ENCODE data around the gene RBBP8NL. TPM values are rescaled to one million over a fixed set of nuclear protein-coding genes. Genes with fewer than 3 reads are reported as not detected.

RBBP8NL gene
- total and polyA plus RNA-seq, 2 experiments from 2014 or later, result 0.10 to 1.1 TPM

DNA sequence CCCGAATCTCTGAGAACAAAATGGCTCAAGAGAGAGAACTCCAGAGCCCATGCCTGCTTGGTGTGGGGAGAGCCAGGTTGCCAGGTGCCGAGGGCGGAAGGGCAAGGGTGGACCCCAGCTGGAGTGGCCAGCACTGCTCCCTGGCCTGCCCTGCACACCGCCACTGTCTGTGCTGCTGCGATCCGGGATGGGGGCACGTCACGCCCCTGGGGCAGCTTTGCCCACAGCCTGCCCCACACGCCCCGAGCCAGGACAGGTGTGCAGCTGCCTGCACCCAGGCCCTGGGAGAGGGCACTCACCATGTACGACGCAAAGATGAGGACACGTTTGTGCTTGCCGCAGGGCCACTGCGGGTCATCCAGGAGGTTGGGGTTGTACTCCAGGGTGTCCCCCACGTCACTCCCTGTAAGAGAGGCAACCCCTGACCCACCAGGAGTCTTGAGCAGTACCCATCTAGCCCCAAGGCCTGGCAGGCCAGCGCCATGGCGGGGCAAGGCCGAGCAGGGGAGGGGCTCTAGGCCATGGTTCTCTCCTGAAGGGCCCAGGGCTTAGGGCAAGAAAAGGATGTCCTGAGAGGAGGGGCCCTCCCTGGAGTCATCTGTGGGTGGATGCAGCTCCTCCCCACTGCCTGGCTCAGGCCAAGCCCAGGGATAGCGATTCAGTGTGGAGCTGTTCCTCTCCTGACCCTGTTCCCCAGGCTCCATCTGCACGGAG lies 34.6 kb downstream of the RBBP8NL start:
- H4K20me1 ChIP-seq (replicated peaks; ENCODE audit: insufficient read depth), result peaks cover 14% of the 10 kb centered on the region
- H2AFZ ChIP-seq, result no peak overlapping the region
- no peaks in the 10 kb centered on the region for H3K27me3 ChIP-seq (ENCODE audit: insufficient read depth)
- no peak overlapping the region for H3K4me2 ChIP-seq
- peaks cover 30% of the 10 kb centered on the region for H3F3A ChIP-seq (replicated peaks; ENCODE audit: low read depth)
- H3K4me3 Mint-ChIP-seq, result no peak overlapping the region
- H3K36me3 ChIP-seq (ENCODE audit: insufficient read depth), result peaks cover 11% of the 10 kb centered on the region
- no peak overlapping the region for H3K27ac Mint-ChIP-seq
- no peak overlapping the region for H3K27ac ChIP-seq (ENCODE audit: low read depth)
- H3K4me1 ChIP-seq (ENCODE audit: insufficient read depth), result peaks cover 1% of the 10 kb centered on the region; the same call in 1 of the 2 replicates
- peaks cover 24% of the 10 kb centered on the region for H3K27me3 Mint-ChIP-seq (ENCODE audit: insufficient read depth, low read depth, poor library complexity)
- no peaks in the 10 kb centered on the region for H3K9me2 ChIP-seq (ENCODE audit: insufficient read depth)
- peaks cover 33% of the 10 kb centered on the region for H3K36me3 Mint-ChIP-seq (ENCODE audit: low read depth)
- H3K9me3 Mint-ChIP-seq, result no peaks in the 10 kb centered on the region
- no peak for TF ChIP-seq CREB1 (CRISPR knock-in tag; IDR thresholded peaks at IDR 0.05; ENCODE audit: low read depth)
- TF ChIP-seq, protein P1, sequence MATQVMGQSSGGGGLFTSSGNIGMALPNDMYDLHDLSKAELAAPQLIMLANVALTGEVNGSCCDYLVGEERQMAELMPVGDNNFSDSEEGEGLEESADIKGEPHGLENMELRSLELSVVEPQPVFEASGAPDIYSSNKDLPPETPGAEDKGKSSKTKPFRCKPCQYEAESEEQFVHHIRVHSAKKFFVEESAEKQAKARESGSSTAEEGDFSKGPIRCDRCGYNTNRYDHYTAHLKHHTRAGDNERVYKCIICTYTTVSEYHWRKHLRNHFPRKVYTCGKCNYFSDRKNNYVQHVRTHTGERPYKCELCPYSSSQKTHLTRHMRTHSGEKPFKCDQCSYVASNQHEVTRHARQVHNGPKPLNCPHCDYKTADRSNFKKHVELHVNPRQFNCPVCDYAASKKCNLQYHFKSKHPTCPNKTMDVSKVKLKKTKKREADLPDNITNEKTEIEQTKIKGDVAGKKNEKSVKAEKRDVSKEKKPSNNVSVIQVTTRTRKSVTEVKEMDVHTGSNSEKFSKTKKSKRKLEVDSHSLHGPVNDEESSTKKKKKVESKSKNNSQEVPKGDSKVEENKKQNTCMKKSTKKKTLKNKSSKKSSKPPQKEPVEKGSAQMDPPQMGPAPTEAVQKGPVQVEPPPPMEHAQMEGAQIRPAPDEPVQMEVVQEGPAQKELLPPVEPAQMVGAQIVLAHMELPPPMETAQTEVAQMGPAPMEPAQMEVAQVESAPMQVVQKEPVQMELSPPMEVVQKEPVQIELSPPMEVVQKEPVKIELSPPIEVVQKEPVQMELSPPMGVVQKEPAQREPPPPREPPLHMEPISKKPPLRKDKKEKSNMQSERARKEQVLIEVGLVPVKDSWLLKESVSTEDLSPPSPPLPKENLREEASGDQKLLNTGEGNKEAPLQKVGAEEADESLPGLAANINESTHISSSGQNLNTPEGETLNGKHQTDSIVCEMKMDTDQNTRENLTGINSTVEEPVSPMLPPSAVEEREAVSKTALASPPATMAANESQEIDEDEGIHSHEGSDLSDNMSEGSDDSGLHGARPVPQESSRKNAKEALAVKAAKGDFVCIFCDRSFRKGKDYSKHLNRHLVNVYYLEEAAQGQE (IDR thresholded peaks at IDR 0.05; ENCODE audit: unreplicated experiment), result no peak
- no peak for TF ChIP-seq EZH2 (IDR thresholded peaks at IDR 0.05; ENCODE audit: low read depth, unreplicated experiment)
- TF ChIP-seq, protein P2, sequence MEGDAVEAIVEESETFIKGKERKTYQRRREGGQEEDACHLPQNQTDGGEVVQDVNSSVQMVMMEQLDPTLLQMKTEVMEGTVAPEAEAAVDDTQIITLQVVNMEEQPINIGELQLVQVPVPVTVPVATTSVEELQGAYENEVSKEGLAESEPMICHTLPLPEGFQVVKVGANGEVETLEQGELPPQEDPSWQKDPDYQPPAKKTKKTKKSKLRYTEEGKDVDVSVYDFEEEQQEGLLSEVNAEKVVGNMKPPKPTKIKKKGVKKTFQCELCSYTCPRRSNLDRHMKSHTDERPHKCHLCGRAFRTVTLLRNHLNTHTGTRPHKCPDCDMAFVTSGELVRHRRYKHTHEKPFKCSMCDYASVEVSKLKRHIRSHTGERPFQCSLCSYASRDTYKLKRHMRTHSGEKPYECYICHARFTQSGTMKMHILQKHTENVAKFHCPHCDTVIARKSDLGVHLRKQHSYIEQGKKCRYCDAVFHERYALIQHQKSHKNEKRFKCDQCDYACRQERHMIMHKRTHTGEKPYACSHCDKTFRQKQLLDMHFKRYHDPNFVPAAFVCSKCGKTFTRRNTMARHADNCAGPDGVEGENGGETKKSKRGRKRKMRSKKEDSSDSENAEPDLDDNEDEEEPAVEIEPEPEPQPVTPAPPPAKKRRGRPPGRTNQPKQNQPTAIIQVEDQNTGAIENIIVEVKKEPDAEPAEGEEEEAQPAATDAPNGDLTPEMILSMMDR (conservative IDR thresholded peaks at IDR 0.05; ENCODE audit: low read depth in 2 of 2), result no peak
- TF ChIP-seq, protein P3, sequence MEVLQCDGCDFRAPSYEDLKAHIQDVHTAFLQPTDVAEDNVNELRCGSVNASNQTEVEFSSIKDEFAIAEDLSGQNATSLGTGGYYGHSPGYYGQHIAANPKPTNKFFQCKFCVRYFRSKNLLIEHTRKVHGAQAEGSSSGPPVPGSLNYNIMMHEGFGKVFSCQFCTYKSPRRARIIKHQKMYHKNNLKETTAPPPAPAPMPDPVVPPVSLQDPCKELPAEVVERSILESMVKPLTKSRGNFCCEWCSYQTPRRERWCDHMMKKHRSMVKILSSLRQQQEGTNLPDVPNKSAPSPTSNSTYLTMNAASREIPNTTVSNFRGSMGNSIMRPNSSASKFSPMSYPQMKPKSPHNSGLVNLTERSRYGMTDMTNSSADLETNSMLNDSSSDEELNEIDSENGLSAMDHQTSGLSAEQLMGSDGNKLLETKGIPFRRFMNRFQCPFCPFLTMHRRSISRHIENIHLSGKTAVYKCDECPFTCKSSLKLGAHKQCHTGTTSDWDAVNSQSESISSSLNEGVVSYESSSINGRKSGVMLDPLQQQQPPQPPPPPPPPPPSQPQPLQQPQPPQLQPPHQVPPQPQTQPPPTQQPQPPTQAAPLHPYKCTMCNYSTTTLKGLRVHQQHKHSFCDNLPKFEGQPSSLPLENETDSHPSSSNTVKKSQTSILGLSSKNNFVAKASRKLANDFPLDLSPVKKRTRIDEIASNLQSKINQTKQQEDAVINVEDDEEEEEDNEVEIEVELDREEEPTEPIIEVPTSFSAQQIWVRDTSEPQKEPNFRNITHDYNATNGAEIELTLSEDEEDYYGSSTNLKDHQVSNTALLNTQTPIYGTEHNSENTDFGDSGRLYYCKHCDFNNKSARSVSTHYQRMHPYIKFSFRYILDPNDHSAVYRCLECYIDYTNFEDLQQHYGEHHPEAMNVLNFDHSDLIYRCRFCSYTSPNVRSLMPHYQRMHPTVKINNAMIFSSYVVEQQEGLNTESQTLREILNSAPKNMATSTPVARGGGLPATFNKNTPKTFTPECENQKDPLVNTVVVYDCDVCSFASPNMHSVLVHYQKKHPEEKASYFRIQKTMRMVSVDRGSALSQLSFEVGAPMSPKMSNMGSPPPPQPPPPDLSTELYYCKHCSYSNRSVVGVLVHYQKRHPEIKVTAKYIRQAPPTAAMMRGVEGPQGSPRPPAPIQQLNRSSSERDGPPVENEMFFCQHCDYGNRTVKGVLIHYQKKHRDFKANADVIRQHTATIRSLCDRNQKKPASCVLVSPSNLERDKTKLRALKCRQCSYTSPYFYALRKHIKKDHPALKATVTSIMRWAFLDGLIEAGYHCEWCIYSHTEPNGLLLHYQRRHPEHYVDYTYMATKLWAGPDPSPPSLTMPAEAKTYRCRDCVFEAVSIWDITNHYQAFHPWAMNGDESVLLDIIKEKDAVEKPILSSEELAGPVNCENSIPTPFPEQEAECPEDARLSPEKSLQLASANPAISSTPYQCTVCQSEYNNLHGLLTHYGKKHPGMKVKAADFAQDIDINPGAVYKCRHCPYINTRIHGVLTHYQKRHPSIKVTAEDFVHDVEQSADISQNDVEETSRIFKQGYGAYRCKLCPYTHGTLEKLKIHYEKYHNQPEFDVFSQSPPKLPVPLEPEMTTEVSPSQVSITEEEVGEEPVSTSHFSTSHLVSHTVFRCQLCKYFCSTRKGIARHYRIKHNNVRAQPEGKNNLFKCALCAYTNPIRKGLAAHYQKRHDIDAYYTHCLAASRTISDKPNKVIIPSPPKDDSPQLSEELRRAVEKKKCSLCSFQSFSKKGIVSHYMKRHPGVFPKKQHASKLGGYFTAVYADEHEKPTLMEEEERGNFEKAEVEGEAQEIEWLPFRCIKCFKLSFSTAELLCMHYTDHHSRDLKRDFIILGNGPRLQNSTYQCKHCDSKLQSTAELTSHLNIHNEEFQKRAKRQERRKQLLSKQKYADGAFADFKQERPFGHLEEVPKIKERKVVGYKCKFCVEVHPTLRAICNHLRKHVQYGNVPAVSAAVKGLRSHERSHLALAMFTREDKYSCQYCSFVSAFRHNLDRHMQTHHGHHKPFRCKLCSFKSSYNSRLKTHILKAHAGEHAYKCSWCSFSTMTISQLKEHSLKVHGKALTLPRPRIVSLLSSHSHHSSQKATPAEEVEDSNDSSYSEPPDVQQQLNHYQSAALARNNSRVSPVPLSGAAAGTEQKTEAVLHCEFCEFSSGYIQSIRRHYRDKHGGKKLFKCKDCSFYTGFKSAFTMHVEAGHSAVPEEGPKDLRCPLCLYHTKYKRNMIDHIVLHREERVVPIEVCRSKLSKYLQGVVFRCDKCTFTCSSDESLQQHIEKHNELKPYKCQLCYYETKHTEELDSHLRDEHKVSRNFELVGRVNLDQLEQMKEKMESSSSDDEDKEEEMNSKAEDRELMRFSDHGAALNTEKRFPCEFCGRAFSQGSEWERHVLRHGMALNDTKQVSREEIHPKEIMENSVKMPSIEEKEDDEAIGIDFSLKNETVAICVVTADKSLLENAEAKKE (CRISPR knock-in tag; IDR thresholded peaks at IDR 0.05), result no peak
- TF ChIP-seq JUNB (IDR thresholded peaks at IDR 0.05; ENCODE audit: unreplicated experiment), result no peak
- DNase-seq (ENCODE audit: low spot score), result no peak
- H3K4me3 ChIP-seq, result no peak overlapping the region
- peaks cover 15% of the 10 kb centered on the region for H3K4me1 Mint-ChIP-seq
- no peak for ATAC-seq
- peaks cover 7% of the 10 kb centered on the region for H3K79me2 ChIP-seq (replicated peaks; ENCODE audit: insufficient read depth)

All from GM23338 (cell line).